Neural cell (in vitro differentiated cells): Measurements from ENCODE around the gene SLC22A3.

Experiments used
- CTCF ChIP-seq: fragments of 450-650 bp; IDR thresholded peaks from 2 replicates; pipeline ENCODE4 v1.5.1; 2014; ENCODE audit warnings: antibody characterized with exemption, mild to moderate bottlenecking, moderate library complexity; ENCODE audit not compliant: poor library complexity, severe bottlenecking
- EP300 ChIP-seq: fragments of 450-650 bp; conservative IDR thresholded peaks from 2 replicates; pipeline ENCODE4 v1.6.1; 2014; ENCODE audit warnings: antibody characterized with exemption, mild to moderate bottlenecking, moderate library complexity; ENCODE audit not compliant: poor library complexity, severe bottlenecking
- EZH2 ChIP-seq: fragments of 200-600, 300-800 bp; shearing (Covaris generic), sonication (generic); IDR thresholded peaks from 2 replicates; pipeline ENCODE4 v1.6.1; 2014; ENCODE audit warnings: antibody characterized with exemption, low read length, borderline replicate concordance, mild to moderate bottlenecking; ENCODE audit not compliant: insufficient read depth, poor library complexity, severe bottlenecking
- MXI1 ChIP-seq: fragments of 450-650 bp; conservative IDR thresholded peaks from 2 replicates; pipeline ENCODE4 v1.6.1; 2014; ENCODE audit warnings: antibody characterized with exemption, mild to moderate bottlenecking; ENCODE audit not compliant: poor library complexity, severe bottlenecking
- POLR2AphosphoS5 ChIP-seq: IDR thresholded peaks from 2 replicates; pipeline ENCODE4 v1.6.1; 2012
- RAD21 ChIP-seq: fragments of 450-650 bp; conservative IDR thresholded peaks from 2 replicates; pipeline ENCODE4 v1.6.1; 2014; ENCODE audit warnings: antibody characterized with exemption, mild to moderate bottlenecking, moderate library complexity
- REST ChIP-seq: IDR thresholded peaks from 2 replicates; pipeline ENCODE4 v1.6.1; 2012; ENCODE audit warnings: borderline replicate concordance
- SMC3 ChIP-seq: fragments of 450-650 bp; conservative IDR thresholded peaks from 2 replicates; pipeline ENCODE4 v1.6.1; 2014; ENCODE audit warnings: antibody characterized with exemption, mild to moderate bottlenecking, moderate library complexity; ENCODE audit not compliant: poor library complexity
- TAF1 ChIP-seq: IDR thresholded peaks from 2 replicates; pipeline ENCODE4 v1.6.1; 2012; ENCODE audit warnings: low read depth

- no peak for TF ChIP-seq CTCF
- TF ChIP-seq EZH2 = no peak
- TF ChIP-seq REST = no peak
- no peak for TF ChIP-seq POLR2AphosphoS5
- no peak for TF ChIP-seq RAD21
- TF ChIP-seq EP300 = no peak
- TF ChIP-seq SMC3 = no peak
- TF ChIP-seq MXI1 = no peak
- TF ChIP-seq TAF1 = no peak
Observed at GRCh38 chr6:160365117-160365516, 16.9 kb downstream of the SLC22A3 start.
